ENCODE results near the gene C2orf49. TPM values are rescaled to one million over a fixed set of nuclear protein-coding genes. Genes with fewer than 3 reads are reported as not detected.

C2orf49 gene
- total and polyA plus RNA-seq, 5 donors from 2014 or later: 11.0 to 19.5 (median 11.7) TPM

DNA sequence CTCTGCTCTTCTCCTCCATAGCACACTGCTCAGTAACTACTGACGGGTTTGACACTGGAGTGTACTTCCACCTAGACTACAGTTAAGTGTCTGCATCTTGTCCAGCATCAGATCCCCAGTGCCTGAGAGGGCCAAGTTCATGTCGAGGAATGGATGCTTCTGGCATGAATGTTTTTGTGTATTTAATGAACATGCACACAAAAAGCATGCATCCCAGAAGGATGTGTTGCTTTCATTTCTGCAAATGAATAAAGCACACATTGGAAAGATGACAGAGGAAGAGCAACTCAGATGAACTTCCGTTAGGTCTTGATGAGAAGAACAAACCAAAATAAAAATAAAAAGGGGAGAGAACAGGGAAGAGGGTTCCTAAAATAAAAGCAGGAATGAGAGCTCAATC lies 27.9 kb downstream of the C2orf49 start:
- Mint-ChIP-seq H3K4me3 (no peak overlapping the region), H3K4me1 (peaks cover 14 to 38% (median 21%) of the 10 kb centered on the region in 4 donors), H3K27ac (peak overlapping the region in 2 of 3 donors; percentile 5 to 79), H3K9me3 (no peaks in the 10 kb centered on the region), H3K27me3 (no peaks in the 10 kb centered on the region), H3K36me3 (peaks cover 4% of the 10 kb centered on the region)
- H3K27ac ChIP-seq (ENCODE audit: insufficient read depth, low read length, poor library complexity, severe bottlenecking): no peak overlapping the region
- H3K4me1 ChIP-seq (ENCODE audit: control insufficient read depth, insufficient read depth, low read length, poor library complexity, severe bottlenecking): peaks cover 13% of the 10 kb centered on the region
- H3K27me3 ChIP-seq (ENCODE audit: control insufficient read depth, insufficient read depth, low read length): no peaks in the 10 kb centered on the region
- H3K4me3 ChIP-seq (ENCODE audit: low read depth, low read length): no peak overlapping the region
- DNase-seq (no peak), ATAC-seq (ENCODE audit: low read depth in 2 of 2) (no peak)
- H3K36me3 ChIP-seq (ENCODE audit: control insufficient read depth, insufficient read depth, low read length): no peaks in the 10 kb centered on the region
- no peaks in the 10 kb centered on the region for H3K9me3 ChIP-seq (ENCODE audit: control insufficient read depth in 2 of 2, low read length in 2 of 2)

- H3K4me1 Mint-ChIP-seq: peaks cover 7 to 21% (median 11%) of the 10 kb centered on the region in 4 donors
- no peaks in the 10 kb centered on the region for H3K9me3 ChIP-seq (ENCODE audit: control insufficient read depth in 2 of 2, low read length in 2 of 2)
- no peaks in the 10 kb centered on the region for H3K36me3 ChIP-seq (ENCODE audit: control insufficient read depth, insufficient read depth, low read length)
- no peak overlapping the region for H3K27ac Mint-ChIP-seq
- H3K27me3 ChIP-seq (ENCODE audit: control insufficient read depth, insufficient read depth, low read length): no peaks in the 10 kb centered on the region
- ATAC-seq (ENCODE audit: low read depth in 2 of 2) (no peak), DNase-seq (no peak)
- H3K9me3 Mint-ChIP-seq: no peaks in the 10 kb centered on the region
- no peak overlapping the region for H3K27ac ChIP-seq (ENCODE audit: insufficient read depth, low read length, poor library complexity, severe bottlenecking)
- no peak overlapping the region for H3K4me3 Mint-ChIP-seq
- H3K4me1 ChIP-seq (ENCODE audit: control insufficient read depth, insufficient read depth, low read length, poor library complexity, severe bottlenecking): peaks cover 14% of the 10 kb centered on the region
- no peaks in the 10 kb centered on the region for H3K27me3 Mint-ChIP-seq
- no peak overlapping the region for H3K4me3 ChIP-seq (ENCODE audit: low read depth, low read length)
- H3K36me3 Mint-ChIP-seq: peaks cover 4% of the 10 kb centered on the region
These were observed 31.5 kb downstream of the C2orf49 start for GRCh38 chr2:105368759-105369408.

DNA sequence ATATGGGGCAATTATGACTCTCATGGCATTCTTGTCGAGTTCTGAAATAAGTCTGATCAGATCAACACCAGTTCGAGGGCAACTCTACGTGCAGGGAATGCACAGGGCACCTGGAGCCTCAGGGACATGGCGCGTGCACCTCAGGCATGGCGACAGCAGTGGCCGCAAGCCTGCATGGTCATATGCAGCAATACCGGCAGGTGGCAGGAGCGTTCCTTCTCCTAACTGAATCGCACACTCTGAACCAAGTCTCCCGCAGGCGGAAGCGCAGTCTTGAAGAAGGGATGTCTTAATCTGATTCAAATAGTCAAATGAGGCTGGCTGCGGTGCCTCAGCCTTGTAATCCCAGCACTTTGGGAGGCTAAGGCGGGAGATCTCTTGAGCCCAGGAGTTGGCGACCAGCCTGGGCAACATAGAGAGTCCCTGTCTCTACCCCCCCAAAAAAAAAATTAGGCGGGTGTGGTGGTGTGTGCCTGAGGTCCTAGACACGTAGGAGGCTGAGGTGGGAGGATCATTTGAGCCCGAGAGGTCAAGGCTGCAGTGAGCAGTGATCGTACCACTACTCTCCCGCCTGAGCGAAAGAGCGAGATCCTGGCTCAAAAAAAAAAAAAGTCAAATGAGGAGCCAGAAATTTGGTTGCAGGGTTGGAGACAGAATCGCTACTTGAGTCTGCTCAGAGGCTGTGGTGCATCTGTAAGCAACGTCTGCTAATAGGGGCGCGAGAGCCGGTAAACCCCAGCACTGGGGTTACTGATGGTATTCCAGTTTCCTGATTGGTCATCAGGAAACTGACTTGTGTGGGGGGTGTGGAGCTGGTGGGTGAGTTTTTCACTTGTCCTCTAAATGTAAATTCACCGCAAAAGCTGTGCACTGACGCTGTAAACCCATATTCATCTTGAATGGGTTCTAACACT lies 32.7 kb downstream of the C2orf49 start:
- Mint-ChIP-seq H3K9me3 (no peaks in the 10 kb centered on the region), H3K4me3 (peak overlapping the region in 3 of 4 donors; percentile 7 to 42 (median 18)), H3K27ac (peak overlapping the region in 2 of 3 donors; percentile 65 to 87), H3K27me3 (no peaks in the 10 kb centered on the region), H3K4me1 (peaks cover 8 to 32% (median 14%) of the 10 kb centered on the region in 4 donors), H3K36me3 (peaks cover 4% of the 10 kb centered on the region)
- no peaks in the 10 kb centered on the region for H3K36me3 ChIP-seq (ENCODE audit: control insufficient read depth, insufficient read depth, low read length)
- ATAC-seq (ENCODE audit: low read depth in 2 of 2) (peak; percentile 93 to 96), DNase-seq (peak; percentile 70 to 92 (median 83))
- no peaks in the 10 kb centered on the region for H3K9me3 ChIP-seq (ENCODE audit: control insufficient read depth in 2 of 2, low read length in 2 of 2)
- H3K27ac ChIP-seq (ENCODE audit: insufficient read depth, low read length, poor library complexity, severe bottlenecking): no peak overlapping the region
- peak overlapping the region; percentile 19 for H3K4me3 ChIP-seq (ENCODE audit: low read depth, low read length)
- H3K27me3 ChIP-seq (ENCODE audit: control insufficient read depth, insufficient read depth, low read length): no peaks in the 10 kb centered on the region
- peaks cover 22% of the 10 kb centered on the region for H3K4me1 ChIP-seq (ENCODE audit: control insufficient read depth, insufficient read depth, low read length, poor library complexity, severe bottlenecking)

GRCh38 chr2:105371156-105371555 lies 33.8 kb downstream of the C2orf49 start:
- ATAC-seq (ENCODE audit: low read depth in 2 of 2): no peak

DNA sequence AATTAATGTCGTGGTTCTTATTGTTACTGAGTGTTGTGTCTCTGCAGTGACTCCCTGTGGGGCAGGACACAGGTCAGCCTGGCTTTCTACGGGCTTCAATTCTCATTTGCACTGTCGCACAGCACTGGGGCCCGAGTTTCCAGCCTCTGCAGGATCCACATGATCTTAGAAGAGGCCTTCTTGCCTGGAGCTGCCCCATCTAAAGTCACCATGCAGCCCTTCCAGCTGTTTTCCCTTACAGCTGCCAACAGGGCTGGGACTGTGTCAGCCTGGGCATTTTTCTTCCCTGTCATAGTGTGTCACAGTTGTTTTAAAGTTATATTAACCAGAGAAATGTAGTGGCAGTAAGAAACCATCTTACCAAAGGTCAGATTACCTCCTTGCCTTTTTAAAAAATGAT lies 34.5 kb downstream of the C2orf49 start:
- Mint-ChIP-seq H3K4me1 (peaks cover 8 to 32% (median 14%) of the 10 kb centered on the region in 4 donors), H3K27ac (no peak overlapping the region), H3K27me3 (no peaks in the 10 kb centered on the region)

More at GRCh38 chr2:105371156-105371555, 33.8 kb downstream of the C2orf49 start:
- Mint-ChIP-seq H3K9me3 (no peaks in the 10 kb centered on the region), H3K27me3 (no peaks in the 10 kb centered on the region), H3K4me1 (peaks cover 8 to 32% (median 14%) of the 10 kb centered on the region in 4 donors), H3K36me3 (no peaks in the 10 kb centered on the region), H3K27ac (no peak overlapping the region), H3K4me3 (no peak overlapping the region)
- H3K9me3 ChIP-seq (ENCODE audit: control insufficient read depth in 2 of 2, low read length in 2 of 2): no peaks in the 10 kb centered on the region
- H3K27me3 ChIP-seq (ENCODE audit: control insufficient read depth, insufficient read depth, low read length): no peaks in the 10 kb centered on the region
- no peaks in the 10 kb centered on the region for H3K36me3 ChIP-seq (ENCODE audit: control insufficient read depth, insufficient read depth, low read length)
- H3K27ac ChIP-seq (ENCODE audit: insufficient read depth, low read length, poor library complexity, severe bottlenecking): no peak overlapping the region
- no peak overlapping the region for H3K4me3 ChIP-seq (ENCODE audit: low read depth, low read length)
- DNase-seq: no peak
- peaks cover 22% of the 10 kb centered on the region for H3K4me1 ChIP-seq (ENCODE audit: control insufficient read depth, insufficient read depth, low read length, poor library complexity, severe bottlenecking)

GRCh38 chr2:105373344-105373781 lies 36.0 kb downstream of the C2orf49 start:
- H3K4me3 ChIP-seq (ENCODE audit: low read depth, low read length): peak overlapping the region; percentile 2
- Mint-ChIP-seq H3K36me3 (no peaks in the 10 kb centered on the region), H3K4me3 (peak overlapping the region in 2 of 4 donors; percentile 20 to 64), H3K27ac (peak overlapping the region in 1 of 3 donors; percentile 22), H3K4me1 (peaks cover 8 to 32% (median 14%) of the 10 kb centered on the region in 4 donors), H3K27me3 (no peaks in the 10 kb centered on the region), H3K9me3 (no peaks in the 10 kb centered on the region)
- H3K27ac ChIP-seq (ENCODE audit: insufficient read depth, low read length, poor library complexity, severe bottlenecking): no peak overlapping the region
- ATAC-seq (ENCODE audit: low read depth in 2 of 2): no peak
- no peaks in the 10 kb centered on the region for H3K27me3 ChIP-seq (ENCODE audit: control insufficient read depth, insufficient read depth, low read length)
- H3K36me3 ChIP-seq (ENCODE audit: control insufficient read depth, insufficient read depth, low read length): no peaks in the 10 kb centered on the region
- no peak for DNase-seq
- no peaks in the 10 kb centered on the region for H3K9me3 ChIP-seq (ENCODE audit: control insufficient read depth in 2 of 2, low read length in 2 of 2)
- peaks cover 22% of the 10 kb centered on the region for H3K4me1 ChIP-seq (ENCODE audit: control insufficient read depth, insufficient read depth, low read length, poor library complexity, severe bottlenecking)

More for the DNA sequence above, 34.5 kb downstream of the C2orf49 start:
- Mint-ChIP-seq H3K4me3 (no peak overlapping the region), H3K9me3 (no peaks in the 10 kb centered on the region), H3K36me3 (no peaks in the 10 kb centered on the region)
- Histone ChIP-seq H3K9me3 (ENCODE audit: control insufficient read depth in 2 of 2, low read length in 2 of 2) (no peaks in the 10 kb centered on the region), H3K4me1 (ENCODE audit: control insufficient read depth, insufficient read depth, low read length, poor library complexity, severe bottlenecking) (peaks cover 22% of the 10 kb centered on the region), H3K27ac (ENCODE audit: insufficient read depth, low read length, poor library complexity, severe bottlenecking) (no peak overlapping the region), H3K4me3 (ENCODE audit: low read depth, low read length) (no peak overlapping the region), H3K27me3 (ENCODE audit: control insufficient read depth, insufficient read depth, low read length) (no peaks in the 10 kb centered on the region), H3K36me3 (ENCODE audit: control insufficient read depth, insufficient read depth, low read length) (no peaks in the 10 kb centered on the region)
- ATAC-seq (ENCODE audit: low read depth in 2 of 2) (no peak), DNase-seq (no peak)

- Mint-ChIP-seq H3K4me3 (peak overlapping the region in 3 of 4 donors; percentile 20 to 82 (median 64)), H3K36me3 (no peaks in the 10 kb centered on the region), H3K4me1 (peaks cover 8 to 32% (median 14%) of the 10 kb centered on the region in 4 donors), H3K9me3 (no peaks in the 10 kb centered on the region), H3K27me3 (no peaks in the 10 kb centered on the region), H3K27ac (peak overlapping the region; percentile 71 to 96 (median 92))
- H3K9me3 ChIP-seq (ENCODE audit: control insufficient read depth in 2 of 2, low read length in 2 of 2): no peaks in the 10 kb centered on the region
- H3K27ac ChIP-seq (ENCODE audit: insufficient read depth, low read length, poor library complexity, severe bottlenecking): no peak overlapping the region
- DNase-seq: peak in 2 of 3 donors; percentile 33 to 78
- peak overlapping the region; percentile 42 for H3K4me3 ChIP-seq (ENCODE audit: low read depth, low read length)
- H3K36me3 ChIP-seq (ENCODE audit: control insufficient read depth, insufficient read depth, low read length): no peaks in the 10 kb centered on the region
- no peaks in the 10 kb centered on the region for H3K27me3 ChIP-seq (ENCODE audit: control insufficient read depth, insufficient read depth, low read length)
- H3K4me1 ChIP-seq (ENCODE audit: control insufficient read depth, insufficient read depth, low read length, poor library complexity, severe bottlenecking): peaks cover 22% of the 10 kb centered on the region
- peak; percentile 40 to 63 for ATAC-seq (ENCODE audit: low read depth in 2 of 2)
These were observed 36.6 kb downstream of the C2orf49 start for GRCh38 chr2:105373895-105374401.
